Measurements from ENCODE around the gene MARVELD1.
A peak's percentile ranks its signal among the peaks of the same experiment; 100 is the strongest.
"Not testable (repeated sequence)": the region's sequence is repeated elsewhere in the genome, so short reads cannot be mapped to it uniquely, and the experiment has no call there.

MARVELD1 gene

GRCh38 chr10:97698072-97698655 lies 15.4 kb upstream of the MARVELD1 start:
- not testable (repeated sequence) for DNase-seq

GRCh38 chr10:97701438-97702069 lies 12.0 kb upstream of the MARVELD1 start:
- DNase-seq, result no peak

GRCh38 chr10:97703398-97704067 lies 10.0 kb upstream of the MARVELD1 start:
- DNase-seq, result no peak

GRCh38 chr10:97704341-97704740 lies 9.2 kb upstream of the MARVELD1 start:
- no peak for DNase-seq

- no peak for DNase-seq
Measured at GRCh38 chr10:97705006-97705670, 8.4 kb upstream of the MARVELD1 start.

- no peak for DNase-seq
Measured at GRCh38 chr10:97707134-97707861, 6.2 kb upstream of the MARVELD1 start.

- DNase-seq, result no peak
Measured at GRCh38 chr10:97708167-97708566, 5.4 kb upstream of the MARVELD1 start.

- peak; percentile 63 for DNase-seq
Measured at GRCh38 chr10:97708976-97709946, 4.3 kb upstream of the MARVELD1 start.

GRCh38 chr10:97711640-97712572 lies 1.6 kb upstream of the MARVELD1 start:
- DNase-seq, result no peak

GRCh38 chr10:97713826-97714400 lies 383 bp downstream of the MARVELD1 start:
- peak; percentile 90 for DNase-seq

GRCh38 chr10:97714401-97715258 lies 1.1 kb downstream of the MARVELD1 start:
- DNase-seq, result peak; percentile 84

GRCh38 chr10:97715259-97715874 lies 1.8 kb downstream of the MARVELD1 start:
- no peak for DNase-seq

- DNase-seq, result no peak
Measured at GRCh38 chr10:97717627-97718026, 4.1 kb downstream of the MARVELD1 start.

- no peak for DNase-seq
Measured at GRCh38 chr10:97718178-97718577, 4.6 kb downstream of the MARVELD1 start.

GRCh38 chr10:97718659-97719142 lies 5.2 kb downstream of the MARVELD1 start:
- DNase-seq, result no peak

GRCh38 chr10:97719602-97720001 lies 6.1 kb downstream of the MARVELD1 start:
- DNase-seq, result no peak

GRCh38 chr10:97721871-97722780 lies 8.6 kb downstream of the MARVELD1 start:
- no peak for DNase-seq

GRCh38 chr10:97723001-97723400 lies 9.5 kb downstream of the MARVELD1 start:
- no peak for DNase-seq
